OCI-LY1 (cell line): ENCODE measurements around the gene LRRFIP1.

Experiments used
- CTCF ChIP-seq: fragments of 200-600 bp; sonication (generic), shearing (Covaris generic); IDR thresholded peaks from 2 replicates; pipeline ENCODE4 v1.5.1; 2017; ENCODE audit warnings: mild to moderate bottlenecking, antibody characterized with exemption, low read length, moderate library complexity, mixed read lengths
- EZH2 ChIP-seq: fragments of 200-600 bp; sonication (generic), shearing (Covaris generic); IDR thresholded peaks from 2 replicates; pipeline ENCODE4 v1.8.0; 2017; ENCODE audit warnings: borderline replicate concordance, mixed run types, mild to moderate bottlenecking, antibody characterized with exemption, low read length, moderate library complexity, mixed read lengths

GRCh38 chr2:237724811-237725478 lies 97.6 kb downstream of the LRRFIP1 start:
- TF ChIP-seq CTCF, result no peak
- TF ChIP-seq EZH2, result no peak
